Germinal center (tissue), 1 donor: ENCODE data around the gene SRP54.
"Not testable (repeated sequence)": the region's sequence is repeated elsewhere in the genome, so short reads cannot be mapped to it uniquely, and the experiment has no call there.

Experiments used
- DNase-seq: peaks from one replicate; pipeline ENCODE4 v3.0.0; 2012; ENCODE audit warnings: mixed read lengths, low spot score

SRP54 gene

GRCh38 chr14:35046751-35047536 lies 64.2 kb downstream of the SRP54 start:
- peak; percentile 38 for DNase-seq

- DNase-seq, result no peak
Observed at GRCh38 chr14:35047976-35048513, 65.3 kb downstream of the SRP54 start.

- no peak for DNase-seq
Observed at GRCh38 chr14:35050652-35051051, 67.9 kb downstream of the SRP54 start.

- DNase-seq, result no peak
Observed at GRCh38 chr14:35051796-35052195, 69.0 kb downstream of the SRP54 start.

GRCh38 chr14:35052637-35053036 lies 69.8 kb downstream of the SRP54 start:
- no peak for DNase-seq

GRCh38 chr14:35061113-35061791 lies 78.5 kb downstream of the SRP54 start:
- DNase-seq, result not testable (repeated sequence)

GRCh38 chr14:35065731-35066130 lies 82.9 kb downstream of the SRP54 start:
- DNase-seq, result not testable (repeated sequence)

- DNase-seq, result no peak
Observed at GRCh38 chr14:35068238-35069012, 85.6 kb downstream of the SRP54 start.

- DNase-seq, result no peak
Observed at GRCh38 chr14:35072226-35072625, 89.4 kb downstream of the SRP54 start.

GRCh38 chr14:35073486-35073885 lies 90.7 kb downstream of the SRP54 start:
- no peak for DNase-seq

GRCh38 chr14:35078082-35078481 lies 95.3 kb downstream of the SRP54 start:
- no peak for DNase-seq
